Stimulated activated CD8-positive, alpha-beta memory T cell treated with anti-CD3 and anti-CD28 coated beads, Interleukin-15, amount 100 ng/mL, for 48 hours (primary cell): Measurements from ENCODE around the gene ATP5F1D.

ENCODE experiments used
- DNase-seq, 2 donors: peaks; one replicate each; pipeline ENCODE4 v3.0.0-alpha.2; 2020; ENCODE audit warnings: low read depth in 2 of 2

Gene ATP5F1D

GRCh38 chr19:1247748-1248138, 6.2 kb downstream of the ATP5F1D start:
- no peak for DNase-seq

GRCh38 chr19:1248139-1248785, 6.7 kb downstream of the ATP5F1D start, which contains the start of gene MIDN:
TSS of gene MIDN (plus strand) at chr19:1248583. CDS start at chr19:1250297, 1,714 bp downstream.
- peak in 1 of 2 donors; percentile 62 for DNase-seq

- DNase-seq, result peak; percentile 74 to 77
Measured at GRCh38 chr19:1248786-1249297, 7.3 kb downstream of the ATP5F1D start.

GRCh38 chr19:1249298-1249989, 7.9 kb downstream of the ATP5F1D start:
- peak; percentile 92 to 94 for DNase-seq

- no peak for DNase-seq
Measured at GRCh38 chr19:1249990-1250436, 8.5 kb downstream of the ATP5F1D start.

GRCh38 chr19:1250437-1251260, 9.1 kb downstream of the ATP5F1D start:
- DNase-seq, result no peak

GRCh38 chr19:1251330-1252220, 10.0 kb downstream of the ATP5F1D start:
- DNase-seq, result no peak

GRCh38 chr19:1252221-1252820, 10.8 kb downstream of the ATP5F1D start:
- DNase-seq, result peak; percentile 63 to 71

- DNase-seq, result peak; percentile 73 to 76
Measured at GRCh38 chr19:1252821-1253513, 11.4 kb downstream of the ATP5F1D start.

GRCh38 chr19:1253514-1254080, 12.0 kb downstream of the ATP5F1D start:
- no peak for DNase-seq

GRCh38 chr19:1254081-1254527, 12.6 kb downstream of the ATP5F1D start:
- DNase-seq, result no peak

- no peak for DNase-seq
Measured at GRCh38 chr19:1254530-1255185, 13.1 kb downstream of the ATP5F1D start.

- no peak for DNase-seq
Measured at GRCh38 chr19:1255186-1256161, 13.9 kb downstream of the ATP5F1D start.

GRCh38 chr19:1256646-1257474, 15.3 kb downstream of the ATP5F1D start:
- DNase-seq, result no peak

GRCh38 chr19:1257475-1258162, 16.1 kb downstream of the ATP5F1D start:
- no peak for DNase-seq

- no peak for DNase-seq
Measured at GRCh38 chr19:1258163-1258492, 16.6 kb downstream of the ATP5F1D start.
